CD8-positive, alpha-beta memory T cell (primary cell): ENCODE results near the gene MBNL2. TPM values are rescaled to one million over a fixed set of nuclear protein-coding genes. Genes with fewer than 3 reads are reported as not detected.
A peak's percentile ranks its signal among the peaks of the same experiment; 100 is the strongest.

Source experiments
- CTCF ChIA-PET: fragments of 350-600 bp; sonication (Branson Sonifier 250); formaldehyde crosslinking; loops from one replicate; lab custom pipeline; 2021; ENCODE audit warnings: antibody characterized with exemption; lab: Charles Lee
- POLR2A ChIA-PET: fragments of 350-600 bp; sonication (Branson Sonifier 250); formaldehyde crosslinking; loops from one replicate; lab custom pipeline; 2021; ENCODE audit warnings: antibody characterized with exemption; lab: Charles Lee
- DNase-seq, 5 donors: peaks; one replicate each; pipeline versions ENCODE4 v3.0.0 to v3.0.0-alpha.2; 2020 to 2022; ENCODE audit warnings: mixed read lengths in 1 of 5
- H3K27ac ChIP-seq: one replicate; pipeline ENCODE4 v1.7.0; 2013; ENCODE audit warnings: low read depth, mild to moderate bottlenecking, low read length, moderate library complexity
- H3K27me3 ChIP-seq: 2 replicates; pipeline ENCODE4 v1.7.0; 2013; ENCODE audit warnings: low read length, mild to moderate bottlenecking; ENCODE audit not compliant: insufficient read depth, poor library complexity, severe bottlenecking
- H3K36me3 ChIP-seq: 2 replicates; pipeline ENCODE4 v1.7.0; 2013; ENCODE audit warnings: mild to moderate bottlenecking, low read length, moderate library complexity; ENCODE audit not compliant: insufficient read depth
- H3K4me1 ChIP-seq: 2 replicates; pipeline ENCODE4 v1.7.0; 2013; ENCODE audit warnings: mild to moderate bottlenecking, low read length, moderate library complexity; ENCODE audit not compliant: insufficient read depth
- H3K4me3 ChIP-seq: 2 replicates; pipeline ENCODE4 v1.7.0; 2013; ENCODE audit warnings: mild to moderate bottlenecking, low read length
- H3K9me3 ChIP-seq: 2 replicates; pipeline ENCODE4 v1.7.0; 2013; ENCODE audit warnings: mild to moderate bottlenecking, low read length
- H3K27ac Mint-ChIP-seq, 8 donors: one replicate each; pipeline ENCODE4 v1.8.0; 2020 to 2021; ENCODE audit warnings: mixed read lengths in 8 of 8, mild to moderate bottlenecking in 6 of 8, inconsistent platforms in 3 of 8, moderate library complexity in 3 of 8
- H3K27me3 Mint-ChIP-seq, 2 donors: one replicate each; pipeline ENCODE4 v1.8.0; 2020 to 2021; ENCODE audit warnings: mixed read lengths in 2 of 2, mild to moderate bottlenecking in 1 of 2, moderate library complexity in 1 of 2
- H3K36me3 Mint-ChIP-seq, 3 donors: one replicate each; pipeline ENCODE4 v1.8.0; 2020 to 2021; ENCODE audit warnings: mixed read lengths in 3 of 3, inconsistent platforms in 1 of 3, mild to moderate bottlenecking in 1 of 3
- H3K4me1 Mint-ChIP-seq, 3 donors: one replicate each; pipeline ENCODE4 v1.8.0; 2020 to 2021; ENCODE audit warnings: mixed read lengths in 3 of 3, inconsistent platforms in 1 of 3, mild to moderate bottlenecking in 1 of 3
- H3K4me3 Mint-ChIP-seq, 7 donors: one replicate each; pipeline ENCODE4 v1.8.0; 2020 to 2021; ENCODE audit warnings: mixed read lengths in 7 of 7, mild to moderate bottlenecking in 6 of 7, moderate library complexity in 4 of 7, inconsistent platforms in 2 of 7
- H3K9me3 Mint-ChIP-seq, 5 donors: one replicate each; pipeline ENCODE4 v1.8.0; 2020 to 2022; ENCODE audit warnings: mixed read lengths in 5 of 5, mild to moderate bottlenecking in 3 of 5, moderate library complexity in 2 of 5, inconsistent platforms in 1 of 5
- polyA plus RNA-seq: library from polyadenylated mRNA; unstranded; fragments of 300-500 nt; fragmentation: Illumina TruSeq; gene quantifications from one replicate; pipeline ENCODE4 v1.2.3, GENCODE V29; 2021
- total RNA-seq, 2 experiments: library from RNA; stranded (reverse); gene quantifications; one replicate each; pipeline ENCODE4 v1.2.3, GENCODE V29; 2021

The MBNL2 gene
- total and polyA plus RNA-seq, 3 experiments from 2014 or later = 15.9 to 17.8 (median 17.7) TPM

GRCh38 chr13:97240788-97241734 is 18.9 kb downstream of the MBNL2 start:
- Histone ChIP-seq H3K9me3 (no peaks in the 10 kb centered on the region), H3K27me3 (no peaks in the 10 kb centered on the region), H3K36me3 (no peaks in the 10 kb centered on the region), H3K4me3 (no peak overlapping the region), H3K27ac (no peak overlapping the region), H3K4me1 (peaks cover 33% of the 10 kb centered on the region)
- peaks cover 67 to 93% (median 90%) of the 10 kb centered on the region in 3 donors for H3K4me1 Mint-ChIP-seq
- no peak for DNase-seq
- POLR2A ChIA-PET = no interaction called here
- CTCF ChIA-PET = interaction anchor here (1.1 kb wide), 1 partner anchor 9 kb away, joined by 3 read pairs; no protein-coding TSS in a partner anchor
- peak overlapping the region in 3 of 8 donors; percentile 11 to 52 (median 43) for H3K27ac Mint-ChIP-seq
- peak overlapping the region in 1 of 7 donors; percentile 8 for H3K4me3 Mint-ChIP-seq
- no peaks in the 10 kb centered on the region for H3K9me3 Mint-ChIP-seq
- H3K36me3 Mint-ChIP-seq = peaks cover 0 to 19% (median 13%) of the 10 kb centered on the region in 3 donors
- H3K27me3 Mint-ChIP-seq = no peaks in the 10 kb centered on the region

DNA sequence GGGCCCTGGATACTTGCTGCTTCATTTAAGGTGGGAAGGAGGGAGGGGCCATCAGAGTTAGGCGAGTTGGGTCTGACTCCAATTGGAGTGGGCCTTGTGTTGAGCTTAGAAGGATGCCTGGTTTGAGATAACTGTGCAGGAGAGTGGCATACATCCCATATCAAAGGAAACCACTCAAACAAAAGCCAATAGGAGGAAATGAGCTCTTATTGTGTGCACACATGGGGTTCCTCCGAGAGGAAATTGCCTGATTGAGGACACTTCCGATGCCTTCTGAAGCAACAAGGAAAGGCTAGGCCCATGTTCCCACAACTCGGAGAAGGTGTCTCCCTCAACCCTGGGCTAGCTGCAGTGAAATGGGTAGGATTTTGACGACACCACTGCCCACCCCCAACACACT is 19.6 kb downstream of the MBNL2 start:
- Mint-ChIP-seq H3K36me3 (peaks cover 0 to 19% (median 7%) of the 10 kb centered on the region in 3 donors), H3K4me3 (no peak overlapping the region), H3K4me1 (peaks cover 61 to 86% (median 86%) of the 10 kb centered on the region in 3 donors), H3K27ac (peak overlapping the region in 2 of 8 donors; percentile 19 to 39), H3K27me3 (no peaks in the 10 kb centered on the region), H3K9me3 (no peaks in the 10 kb centered on the region)
- no peak for DNase-seq
- Histone ChIP-seq H3K27me3 (no peaks in the 10 kb centered on the region), H3K9me3 (no peaks in the 10 kb centered on the region), H3K4me3 (no peak overlapping the region), H3K36me3 (no peaks in the 10 kb centered on the region), H3K4me1 (peaks cover 33% of the 10 kb centered on the region), H3K27ac (no peak overlapping the region)
- ChIA-PET POLR2A (no interaction called here), CTCF (interaction anchor here (1.1 kb wide), 1 partner anchor 9 kb away, joined by 3 read pairs; no protein-coding TSS in a partner anchor)

DNA sequence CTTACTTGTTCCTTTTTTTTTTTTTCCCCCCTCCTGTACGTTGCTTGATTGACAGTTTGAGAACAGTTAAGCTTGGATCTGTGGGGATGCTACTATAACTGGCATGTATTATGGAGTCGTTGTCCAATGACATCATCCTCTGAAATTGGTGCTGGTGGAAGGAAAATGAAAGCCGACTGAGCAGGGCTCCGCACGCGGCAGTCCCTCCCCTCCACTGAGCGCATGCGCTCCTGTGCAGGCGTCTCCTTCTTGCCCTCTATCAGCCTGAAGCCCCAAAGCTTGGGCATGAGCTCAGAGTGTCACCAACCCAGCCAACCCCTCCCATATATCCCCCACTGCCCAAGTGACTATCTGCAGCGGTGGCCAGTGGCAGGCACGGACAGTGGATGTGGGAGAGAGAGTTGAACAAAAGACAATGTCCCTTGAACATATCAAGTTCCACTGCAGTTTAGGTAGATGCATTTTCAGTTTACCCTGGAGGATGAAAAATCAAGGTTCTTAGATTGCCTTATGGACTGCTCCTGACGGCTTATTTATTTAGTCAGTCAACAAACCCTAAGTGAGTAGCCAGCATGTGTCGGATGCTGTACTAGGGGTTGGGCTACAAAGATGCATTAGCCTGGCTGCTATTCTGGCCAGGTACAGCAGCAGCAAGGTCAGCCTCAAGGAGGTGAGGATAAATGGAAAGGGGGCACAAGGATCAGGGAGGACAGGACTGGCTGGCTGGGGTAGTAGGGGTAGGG is 20.8 kb downstream of the MBNL2 start:
- Histone ChIP-seq H3K4me1 (peaks cover 23% of the 10 kb centered on the region), H3K27ac (no peak overlapping the region), H3K4me3 (no peak overlapping the region), H3K36me3 (no peaks in the 10 kb centered on the region), H3K9me3 (no peaks in the 10 kb centered on the region), H3K27me3 (no peaks in the 10 kb centered on the region)
- POLR2A ChIA-PET = no interaction called here
- Mint-ChIP-seq H3K9me3 (no peaks in the 10 kb centered on the region), H3K36me3 (peaks cover 0 to 16% (median 7%) of the 10 kb centered on the region in 3 donors), H3K27ac (peak overlapping the region in 3 of 8 donors; percentile 15 to 30 (median 22)), H3K27me3 (no peaks in the 10 kb centered on the region), H3K4me1 (peaks cover 58 to 82% (median 80%) of the 10 kb centered on the region in 3 donors), H3K4me3 (no peak overlapping the region)
- CTCF ChIA-PET = no interaction called here
- DNase-seq = no peak

DNA sequence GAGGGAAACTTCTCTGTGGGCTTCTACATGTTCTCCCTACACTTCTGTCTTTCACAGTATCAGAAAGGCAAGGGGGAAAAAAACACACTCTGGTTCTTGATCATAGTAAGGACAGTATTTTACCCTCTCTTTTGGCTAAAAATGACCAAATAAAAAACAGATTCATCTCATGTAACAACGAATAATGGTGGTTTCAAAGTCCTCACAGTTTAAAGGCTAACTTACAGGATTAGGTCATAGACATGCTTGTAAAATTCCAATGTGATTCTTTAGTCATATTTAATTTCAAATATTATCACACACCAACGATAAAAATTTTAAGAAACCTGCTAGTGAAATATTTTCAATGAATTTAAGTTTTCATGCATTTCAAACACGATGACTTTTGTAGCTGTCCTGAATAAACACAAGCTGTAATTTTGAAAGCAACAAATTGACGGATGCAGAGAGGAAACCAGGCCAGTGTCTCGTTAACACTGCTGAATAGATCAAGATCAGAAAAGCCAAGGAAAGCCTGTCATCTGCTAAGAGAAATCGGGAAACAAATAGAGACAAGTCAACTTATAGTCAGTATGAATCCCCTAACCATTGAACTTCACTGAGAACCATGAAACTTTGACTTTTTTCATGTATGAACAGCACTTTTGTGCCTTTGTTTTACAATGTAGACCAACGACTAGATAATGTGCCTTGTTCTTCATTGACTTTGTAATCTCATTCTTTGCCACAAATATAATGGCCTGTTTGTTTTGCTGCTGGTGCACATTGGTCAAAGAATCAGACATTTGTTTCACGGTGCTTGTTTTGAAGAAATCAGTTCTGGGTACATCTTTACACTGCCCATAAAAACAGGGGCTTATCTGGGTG is 22.0 kb downstream of the MBNL2 start:
- no peaks in the 10 kb centered on the region for H3K27me3 ChIP-seq
- Mint-ChIP-seq H3K9me3 (no peaks in the 10 kb centered on the region), H3K4me1 (peaks cover 47 to 73% (median 71%) of the 10 kb centered on the region in 3 donors), H3K27ac (peak overlapping the region in 3 of 8 donors; percentile 22 to 82 (median 38)), H3K27me3 (no peaks in the 10 kb centered on the region), H3K36me3 (peaks cover 0 to 14% (median 3%) of the 10 kb centered on the region in 3 donors), H3K4me3 (no peak overlapping the region)
- H3K9me3 ChIP-seq = no peaks in the 10 kb centered on the region
- POLR2A ChIA-PET = no interaction called here
- CTCF ChIA-PET = no interaction called here
- H3K4me3 ChIP-seq = no peak overlapping the region
- no peaks in the 10 kb centered on the region for H3K36me3 ChIP-seq
- H3K4me1 ChIP-seq = peaks cover 11% of the 10 kb centered on the region
- no peak overlapping the region for H3K27ac ChIP-seq
- DNase-seq = no peak

GRCh38 chr13:97245011-97245410 is 22.9 kb downstream of the MBNL2 start:
- H3K9me3 ChIP-seq = no peaks in the 10 kb centered on the region
- H3K36me3 ChIP-seq = no peaks in the 10 kb centered on the region
- Mint-ChIP-seq H3K27ac (no peak overlapping the region), H3K27me3 (no peaks in the 10 kb centered on the region), H3K9me3 (no peaks in the 10 kb centered on the region), H3K4me3 (no peak overlapping the region), H3K4me1 (peaks cover 47 to 73% (median 71%) of the 10 kb centered on the region in 3 donors), H3K36me3 (peaks cover 0 to 11% (median 3%) of the 10 kb centered on the region in 3 donors)
- no peak overlapping the region for H3K4me3 ChIP-seq
- DNase-seq = no peak
- ChIA-PET CTCF (no interaction called here), POLR2A (no interaction called here)
- no peak overlapping the region for H3K27ac ChIP-seq
- H3K27me3 ChIP-seq = no peaks in the 10 kb centered on the region
- peaks cover 12% of the 10 kb centered on the region for H3K4me1 ChIP-seq

- H3K27me3 Mint-ChIP-seq = no peaks in the 10 kb centered on the region
These were observed 24.5 kb downstream of the MBNL2 start for GRCh38 chr13:97246596-97247158.

DNA sequence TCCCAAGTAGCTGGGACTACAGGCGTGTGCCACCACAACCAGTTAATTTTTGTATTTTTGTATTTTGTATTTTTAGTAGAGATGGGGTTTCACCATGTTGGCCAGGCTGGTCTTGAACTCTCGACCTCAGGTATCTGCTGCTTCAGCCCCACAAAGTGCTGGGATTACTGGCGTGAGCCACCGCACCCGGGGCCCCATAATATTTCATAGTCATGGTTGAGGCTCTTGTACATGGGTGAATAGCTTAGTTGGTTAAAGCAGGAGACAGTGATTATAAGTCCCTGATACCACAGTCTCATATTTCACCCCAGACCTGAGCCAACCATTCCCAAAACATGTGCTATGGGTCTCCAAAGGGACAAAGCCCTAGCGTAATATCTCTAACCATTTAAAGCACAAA is 26.1 kb downstream of the MBNL2 start:
- Mint-ChIP-seq H3K4me3 (no peak overlapping the region), H3K9me3 (no peaks in the 10 kb centered on the region), H3K36me3 (peaks cover 0 to 7% (median 0%) of the 10 kb centered on the region in 3 donors), H3K27me3 (no peaks in the 10 kb centered on the region), H3K27ac (no peak overlapping the region), H3K4me1 (peaks cover 41 to 59% (median 54%) of the 10 kb centered on the region in 3 donors)
- H3K27ac ChIP-seq = no peak overlapping the region
- no peaks in the 10 kb centered on the region for H3K9me3 ChIP-seq
- ChIA-PET POLR2A (no interaction called here), CTCF (no interaction called here)
- H3K27me3 ChIP-seq = no peaks in the 10 kb centered on the region
- H3K4me1 ChIP-seq = peaks cover 15% of the 10 kb centered on the region
- no peak for DNase-seq
- H3K4me3 ChIP-seq = no peak overlapping the region
- H3K36me3 ChIP-seq = no peaks in the 10 kb centered on the region

More at GRCh38 chr13:97246596-97247158, 24.5 kb downstream of the MBNL2 start:
- Histone ChIP-seq H3K27me3 (no peaks in the 10 kb centered on the region), H3K36me3 (no peaks in the 10 kb centered on the region), H3K9me3 (no peaks in the 10 kb centered on the region), H3K4me1 (peaks cover 15% of the 10 kb centered on the region), H3K4me3 (no peak overlapping the region), H3K27ac (no peak overlapping the region)
- no peak overlapping the region for H3K4me3 Mint-ChIP-seq
- CTCF ChIA-PET = no interaction called here
- no peaks in the 10 kb centered on the region for H3K9me3 Mint-ChIP-seq
- DNase-seq = no peak
- H3K36me3 Mint-ChIP-seq = peaks cover 0 to 10% (median 0%) of the 10 kb centered on the region in 3 donors
- H3K4me1 Mint-ChIP-seq = peaks cover 49 to 70% (median 69%) of the 10 kb centered on the region in 3 donors
- POLR2A ChIA-PET = no interaction called here
- peak overlapping the region in 1 of 8 donors; percentile 5 for H3K27ac Mint-ChIP-seq
